ENCODE results near the gene RGS7.
A peak's percentile ranks its signal among the peaks of the same experiment; 100 is the strongest.

- TF ChIP-seq POLR2A (IDR thresholded peaks at IDR 0.05; ENCODE audit: low read depth, low read length) (no peak), RAD21 (IDR thresholded peaks at IDR 0.05; ENCODE audit: low read length) (no peak), CHD1 (IDR thresholded peaks at IDR 0.05; ENCODE audit: low read depth, low read length) (no peak), MAZ (IDR thresholded peaks at IDR 0.05; ENCODE audit: borderline replicate concordance, low read depth, low read length) (no peak), MAFK (IDR thresholded peaks at IDR 0.05; ENCODE audit: low read depth, low read length) (peak; percentile 49; the same call in 1 of the 2 replicates), NFE2L2 (IDR thresholded peaks at IDR 0.05; ENCODE audit: low read depth, low read length) (no peak), RFX5 (IDR thresholded peaks at IDR 0.05; ENCODE audit: low read depth, low read length) (no peak)
- TF ChIP-seq, protein P1, sequence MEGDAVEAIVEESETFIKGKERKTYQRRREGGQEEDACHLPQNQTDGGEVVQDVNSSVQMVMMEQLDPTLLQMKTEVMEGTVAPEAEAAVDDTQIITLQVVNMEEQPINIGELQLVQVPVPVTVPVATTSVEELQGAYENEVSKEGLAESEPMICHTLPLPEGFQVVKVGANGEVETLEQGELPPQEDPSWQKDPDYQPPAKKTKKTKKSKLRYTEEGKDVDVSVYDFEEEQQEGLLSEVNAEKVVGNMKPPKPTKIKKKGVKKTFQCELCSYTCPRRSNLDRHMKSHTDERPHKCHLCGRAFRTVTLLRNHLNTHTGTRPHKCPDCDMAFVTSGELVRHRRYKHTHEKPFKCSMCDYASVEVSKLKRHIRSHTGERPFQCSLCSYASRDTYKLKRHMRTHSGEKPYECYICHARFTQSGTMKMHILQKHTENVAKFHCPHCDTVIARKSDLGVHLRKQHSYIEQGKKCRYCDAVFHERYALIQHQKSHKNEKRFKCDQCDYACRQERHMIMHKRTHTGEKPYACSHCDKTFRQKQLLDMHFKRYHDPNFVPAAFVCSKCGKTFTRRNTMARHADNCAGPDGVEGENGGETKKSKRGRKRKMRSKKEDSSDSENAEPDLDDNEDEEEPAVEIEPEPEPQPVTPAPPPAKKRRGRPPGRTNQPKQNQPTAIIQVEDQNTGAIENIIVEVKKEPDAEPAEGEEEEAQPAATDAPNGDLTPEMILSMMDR (conservative IDR thresholded peaks at IDR 0.05; ENCODE audit: low read depth, low read length) = no peak
Observed at GRCh38 chr1:240877605-240878004, 479.4 kb downstream of the RGS7 start.

All from IMR-90 (cell line).